GM18499 (cell line): ENCODE results near the gene HYCC2.
A peak's percentile ranks its signal among the peaks of the same experiment; 100 is the strongest.
"Not testable (repeated sequence)": the region's sequence is repeated elsewhere in the genome, so short reads cannot be mapped to it uniquely, and the experiment has no call there.

Experiments used
- ATAC-seq: cut with Tn5 transposase; IDR thresholded peaks from one replicate; pipeline ENCODE4 v1.9.1; 2021; ENCODE audit warnings: moderate number of reproducible peaks; ENCODE audit not compliant: insufficient read depth, unreplicated experiment

Gene HYCC2

GRCh38 chr2:201073071-201073470 lies 1.6 kb upstream of the HYCC2 start:
- ATAC-seq = no peak

GRCh38 chr2:201072201-201072530 lies 695 bp upstream of the HYCC2 start:
- peak; percentile 0 for ATAC-seq

GRCh38 chr2:201070948-201071478 lies 458 bp downstream of the HYCC2 start:
- ATAC-seq = no peak

DNA sequence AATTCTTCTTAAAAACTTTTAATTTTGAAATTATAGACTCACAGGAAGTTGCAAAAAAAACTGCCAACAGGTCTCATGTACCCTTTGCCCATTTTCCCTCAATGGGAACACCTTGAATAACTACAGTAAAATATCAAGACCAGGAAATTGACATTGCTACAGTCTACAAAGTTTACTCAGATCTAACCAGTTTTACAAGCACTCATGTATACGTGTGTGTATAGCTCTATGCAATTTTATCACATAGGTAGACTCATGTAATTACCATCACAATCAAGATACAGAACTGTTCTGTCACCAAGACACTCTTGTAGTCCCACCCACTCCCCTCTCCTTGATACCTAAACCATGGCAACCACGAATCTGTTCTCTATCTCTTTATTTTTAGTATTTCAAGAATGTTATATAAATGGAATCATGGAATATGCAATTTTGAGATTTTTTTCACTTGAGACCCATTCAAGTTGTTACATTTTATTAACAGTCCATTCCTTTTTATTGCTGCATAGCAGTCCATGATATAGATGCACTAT lies 6.6 kb downstream of the HYCC2 start:
- no peak for ATAC-seq

- ATAC-seq = not testable (repeated sequence)
Observed at GRCh38 chr2:201063516-201063915, 8.0 kb downstream of the HYCC2 start.

DNA sequence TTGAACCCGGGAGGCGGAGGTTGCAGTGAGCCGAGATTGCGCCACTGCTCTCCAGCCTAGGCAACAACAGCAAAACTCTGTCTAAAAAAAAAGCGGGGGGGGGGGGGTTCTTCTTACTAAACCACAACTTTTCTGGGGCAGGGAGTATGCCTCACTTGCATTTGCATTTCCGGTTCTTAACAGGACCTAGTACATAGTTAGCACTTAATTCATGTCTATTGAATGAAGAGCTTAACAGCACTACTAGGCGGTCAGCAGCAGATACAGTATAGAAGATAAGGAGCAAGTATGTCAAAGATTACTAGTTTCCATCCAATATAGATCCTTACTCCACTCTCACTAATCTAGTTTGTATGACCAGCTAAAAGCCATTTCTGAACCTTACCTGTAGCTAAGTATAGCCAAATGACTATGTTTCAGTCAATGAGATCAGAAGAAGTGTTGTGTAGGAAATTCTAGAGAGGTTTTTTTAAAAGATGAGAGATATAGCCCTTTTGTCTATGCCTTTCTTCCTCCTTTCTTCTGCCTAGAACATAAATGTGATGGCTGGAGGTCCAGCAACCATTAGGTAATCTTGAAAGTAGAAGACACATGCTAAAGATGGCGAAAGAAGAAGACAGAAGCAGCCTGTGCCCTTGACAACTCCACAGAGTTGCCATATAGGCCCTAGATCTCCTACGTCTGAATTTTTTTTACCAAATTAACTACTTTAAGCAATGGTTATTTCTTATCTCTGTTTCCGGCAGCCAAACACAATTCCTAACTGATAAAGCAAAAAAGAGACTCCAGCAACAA lies 11.3 kb downstream of the HYCC2 start:
- ATAC-seq = no peak

- ATAC-seq = no peak
Observed at GRCh38 chr2:201058914-201059313, 12.6 kb downstream of the HYCC2 start.

DNA sequence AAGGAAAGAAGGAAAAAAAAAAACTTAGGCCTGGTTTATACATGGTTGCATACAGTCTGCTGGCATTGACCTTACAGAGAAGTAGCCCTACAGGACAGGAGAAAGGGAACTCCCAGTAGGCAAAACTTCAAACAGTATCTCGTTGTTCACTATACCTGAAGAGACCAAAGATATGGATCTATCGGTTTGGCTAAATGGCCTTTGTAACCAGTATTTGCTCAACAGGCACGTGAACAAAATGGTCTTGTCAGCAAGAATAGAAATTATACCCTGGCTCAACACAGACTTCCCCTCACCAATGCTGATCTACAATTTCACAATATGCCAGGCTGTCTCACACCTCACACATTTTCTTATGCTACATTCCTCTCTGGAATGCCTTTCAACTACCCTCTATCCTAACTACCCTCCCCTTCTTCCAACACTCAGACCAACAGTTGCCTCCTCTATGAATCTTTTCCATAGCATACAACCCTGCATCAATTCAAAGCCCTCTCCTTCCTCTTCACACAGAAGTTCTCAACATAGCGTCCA lies 13.7 kb downstream of the HYCC2 start:
- ATAC-seq = no peak

- ATAC-seq = no peak
Observed at GRCh38 chr2:201057087-201057521, 14.4 kb downstream of the HYCC2 start.

DNA sequence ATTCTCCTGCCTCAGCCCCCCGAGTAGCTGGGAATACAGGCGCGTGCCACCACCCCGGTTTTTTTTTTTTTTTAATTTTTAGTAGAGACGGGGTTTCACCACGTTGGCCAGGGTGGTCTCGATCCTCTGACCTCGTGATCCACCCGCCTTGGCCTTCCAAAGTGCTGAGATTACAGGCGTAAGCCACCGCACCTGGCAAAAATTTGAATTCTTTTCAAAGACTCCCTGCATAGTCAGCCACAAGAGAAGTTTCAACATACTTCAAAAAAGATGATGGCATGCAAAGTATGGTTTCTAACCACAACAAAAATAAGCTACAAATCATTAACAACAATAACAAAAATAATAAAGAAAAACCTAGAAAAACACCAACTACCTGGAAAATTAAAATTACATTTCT lies 22.0 kb downstream of the HYCC2 start:
- ATAC-seq = no peak

- ATAC-seq = no peak
Observed at GRCh38 chr2:201046881-201047280, 24.6 kb downstream of the HYCC2 start.

DNA sequence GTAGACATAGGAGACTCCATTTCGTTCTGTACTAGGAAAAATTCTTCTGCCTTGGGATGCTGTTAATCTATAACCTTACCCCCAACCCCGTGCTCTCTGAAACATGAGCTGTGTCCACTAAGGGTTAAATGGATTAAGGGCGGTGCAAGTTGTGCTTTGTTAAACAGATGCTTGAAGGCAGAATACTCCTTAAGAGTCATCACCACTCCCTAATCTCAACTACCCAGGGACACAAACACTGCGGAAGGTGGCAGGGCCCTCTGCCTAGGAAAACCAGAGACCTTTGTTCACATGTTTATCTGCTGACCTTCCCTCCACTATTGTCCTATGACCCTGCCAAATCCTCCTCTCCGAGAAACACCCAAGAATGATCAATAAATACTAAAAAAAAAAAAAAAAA lies 28.4 kb downstream of the HYCC2 start:
- ATAC-seq = not testable (repeated sequence)

- ATAC-seq = not testable (repeated sequence)
Observed at GRCh38 chr2:201042451-201042850, 29.0 kb downstream of the HYCC2 start.

DNA sequence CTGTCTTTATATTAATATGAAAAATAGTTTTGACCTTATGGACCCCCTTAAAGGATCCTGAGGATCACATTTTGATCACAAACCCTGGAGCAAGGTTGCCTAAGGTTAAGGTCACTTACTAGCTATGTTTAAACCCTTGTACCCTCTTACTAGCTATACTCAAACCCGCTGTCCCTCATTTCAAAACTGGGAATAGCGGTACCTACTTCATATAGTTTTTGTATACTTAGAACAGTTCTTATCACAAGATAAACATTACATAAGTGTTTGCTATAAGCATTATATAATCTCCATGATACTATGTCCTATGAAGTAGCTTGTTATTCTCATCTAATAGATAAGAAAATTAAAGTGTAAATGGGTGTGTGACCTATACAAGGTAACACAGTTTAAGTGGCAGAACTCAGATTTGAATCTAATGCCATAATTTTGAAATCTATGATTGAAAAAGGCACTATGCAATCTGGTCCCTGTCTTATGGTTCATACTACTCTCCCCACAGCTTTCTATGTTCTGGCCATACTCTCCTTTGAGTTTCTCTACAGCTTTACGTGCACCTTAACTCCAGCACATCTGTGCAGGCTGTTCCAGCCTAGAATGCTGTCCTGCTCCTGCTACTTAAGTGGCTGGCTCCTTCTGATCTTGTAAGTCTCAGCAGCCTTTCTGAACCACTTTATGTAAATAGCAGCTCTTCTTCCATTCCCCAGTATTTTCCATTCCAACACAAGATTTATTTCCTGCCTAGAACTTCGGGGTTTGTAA lies 30.4 kb downstream of the HYCC2 start:
- ATAC-seq = no peak

DNA sequence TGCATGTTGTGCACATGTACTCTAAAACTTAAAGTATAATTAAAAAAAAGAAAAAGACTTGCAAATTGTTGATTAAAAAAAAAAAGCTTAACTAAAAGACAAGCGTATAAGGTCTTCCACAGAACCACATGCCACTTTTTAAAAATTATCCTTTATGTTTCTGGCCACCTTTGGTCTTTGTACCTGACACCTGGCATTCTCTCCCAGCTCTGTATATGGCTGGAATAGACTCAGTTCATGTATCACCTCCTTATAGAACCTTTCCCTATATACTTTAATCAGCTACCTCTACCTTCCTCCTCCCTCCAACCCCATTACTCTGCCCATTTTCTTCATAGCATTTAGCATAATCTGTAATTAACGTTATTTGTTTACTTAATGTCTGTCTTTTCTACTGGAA lies 32.6 kb downstream of the HYCC2 start:
- ATAC-seq = no peak

GRCh38 chr2:201038361-201038760 lies 33.1 kb downstream of the HYCC2 start:
- not testable (repeated sequence) for ATAC-seq

GRCh38 chr2:201034355-201034754 lies 37.1 kb downstream of the HYCC2 start:
- ATAC-seq = not testable (repeated sequence)

DNA sequence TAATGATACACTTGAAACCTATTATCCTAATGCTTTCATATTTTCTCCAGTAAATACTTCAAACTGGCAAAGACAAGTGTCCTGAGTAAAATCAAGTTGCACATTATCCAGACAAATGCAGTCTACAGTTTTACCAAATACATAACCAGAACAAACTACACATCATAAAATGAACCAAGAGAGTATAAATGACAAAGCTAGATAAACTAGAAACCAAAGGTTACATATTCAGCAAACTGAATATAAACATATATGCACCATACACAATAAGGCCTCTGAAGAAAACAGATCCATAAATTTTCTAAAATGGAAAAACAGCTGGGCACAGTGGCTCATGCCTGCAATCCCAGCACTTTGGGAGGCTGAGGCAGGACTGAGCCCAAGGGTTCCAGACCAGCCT lies 47.0 kb downstream of the HYCC2 start:
- no peak for ATAC-seq

DNA sequence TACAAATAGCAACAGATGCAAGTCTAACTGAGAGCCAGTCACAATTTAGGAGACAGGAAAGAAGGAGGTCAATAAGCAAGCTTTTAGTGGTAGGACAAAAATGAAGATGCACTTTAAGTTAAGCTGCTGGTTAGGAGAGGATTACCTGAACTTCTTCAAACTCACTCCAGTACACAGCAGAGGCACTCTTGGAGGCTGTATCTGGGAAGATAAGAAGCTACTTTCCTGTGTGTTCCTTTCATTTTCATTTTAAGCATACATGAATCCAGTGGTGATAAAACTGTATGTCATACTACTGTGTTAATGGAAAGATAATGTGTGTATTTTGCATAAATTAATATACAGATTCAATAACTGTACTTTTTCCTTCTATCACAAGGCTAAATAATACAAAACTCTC lies 49.6 kb downstream of the HYCC2 start:
- ATAC-seq = no peak
